H9 (cell line): Measurements from ENCODE around the gene BANP. TPM values are rescaled to one million over a fixed set of nuclear protein-coding genes. Genes with fewer than 3 reads are reported as not detected.
A peak's percentile ranks its signal among the peaks of the same experiment; 100 is the strongest.

Source experiments
- DNase-seq: peaks from one replicate; pipeline ENCODE4 v3.0.0-alpha.2; 2017
- H2AFZ ChIP-seq: one replicate; pipeline ENCODE4 v1.6.1; 2013; ENCODE audit warnings: mild to moderate bottlenecking, low read length, control low read depth, moderate library complexity
- H2AK5ac ChIP-seq: 2 replicates; pipeline ENCODE4 v1.6.1; 2013; ENCODE audit warnings: low read length, control low read depth, mixed read lengths; ENCODE audit not compliant: insufficient read length
- H2BK120ac ChIP-seq: one replicate; pipeline ENCODE4 v1.6.1; 2013; ENCODE audit warnings: low read depth, mild to moderate bottlenecking, low read length, control low read depth, inconsistent platforms; ENCODE audit not compliant: poor library complexity, severe bottlenecking
- H2BK12ac ChIP-seq: 2 replicates; pipeline ENCODE4 v1.6.1; 2013; ENCODE audit warnings: low read length, control low read depth, mixed read lengths, low read depth; ENCODE audit not compliant: insufficient read length
- H2BK15ac ChIP-seq: 2 replicates; pipeline ENCODE4 v1.6.1; 2013; ENCODE audit warnings: low read depth, low read length, control low read depth
- H2BK20ac ChIP-seq: one replicate; pipeline ENCODE4 v1.6.1; 2013; ENCODE audit warnings: low read depth, mild to moderate bottlenecking, low read length, control low read depth, inconsistent platforms; ENCODE audit not compliant: poor library complexity, severe bottlenecking
- H2BK5ac ChIP-seq: 2 replicates; pipeline ENCODE4 v1.6.1; 2013; ENCODE audit warnings: low read length, control low read depth, mixed read lengths; ENCODE audit not compliant: insufficient read length
- H3K14ac ChIP-seq: 2 replicates; pipeline ENCODE4 v1.6.1; 2013; ENCODE audit warnings: low read length, control low read depth; ENCODE audit not compliant: insufficient read depth
- H3K18ac ChIP-seq: 2 replicates; pipeline ENCODE4 v1.6.1; 2013; ENCODE audit warnings: low read depth, mild to moderate bottlenecking, mixed read lengths, low read length, control low read depth; ENCODE audit not compliant: insufficient read length
- H3K23ac ChIP-seq: 2 replicates; pipeline ENCODE4 v1.6.1; 2013; ENCODE audit warnings: low read length, control low read depth, mixed read lengths, low read depth; ENCODE audit not compliant: insufficient read length
- H3K23me2 ChIP-seq: 2 replicates; pipeline ENCODE4 v1.6.1; 2013; ENCODE audit warnings: low read depth, mild to moderate bottlenecking, mixed read lengths, low read length, control low read depth; ENCODE audit not compliant: insufficient read length, poor library complexity, severe bottlenecking
- H3K27ac ChIP-seq: 2 replicates; pipeline ENCODE4 v1.5.1; 2013; ENCODE audit warnings: low read length, control low read depth, mixed read lengths, low read depth; ENCODE audit not compliant: insufficient read length
- H3K27me3 ChIP-seq: 2 replicates; pipeline ENCODE4 v1.6.1; 2013; ENCODE audit warnings: low read length, control low read depth, inconsistent platforms; ENCODE audit not compliant: insufficient read depth
- H3K4ac ChIP-seq: 2 replicates; pipeline ENCODE4 v1.6.1; 2013; ENCODE audit warnings: low read depth, mild to moderate bottlenecking, control low read depth, inconsistent platforms, low read length, moderate library complexity
- H3K4me1 ChIP-seq: 2 replicates; pipeline ENCODE4 v1.6.1; 2013; ENCODE audit warnings: low read length, control low read depth, inconsistent platforms; ENCODE audit not compliant: insufficient read depth
- H3K4me2 ChIP-seq: 2 replicates; pipeline ENCODE4 v1.6.1; 2013; ENCODE audit warnings: low read length, control low read depth, mixed read lengths; ENCODE audit not compliant: insufficient read length, insufficient read depth
- H3K56ac ChIP-seq: 2 replicates; pipeline ENCODE4 v1.6.1; 2013; ENCODE audit warnings: low read depth, mild to moderate bottlenecking, mixed read lengths, low read length, control low read depth; ENCODE audit not compliant: insufficient read length
- H3K79me1 ChIP-seq: 2 replicates; pipeline ENCODE4 v1.6.1; 2013; ENCODE audit warnings: low read depth, mild to moderate bottlenecking, moderate library complexity, low read length, control low read depth, inconsistent platforms; ENCODE audit not compliant: insufficient read depth, poor library complexity, severe bottlenecking
- H3K79me2 ChIP-seq: 2 replicates; pipeline ENCODE4 v1.6.1; 2013; ENCODE audit warnings: low read length, control low read depth, inconsistent platforms; ENCODE audit not compliant: insufficient read depth
- H3K9ac ChIP-seq: 2 replicates; pipeline ENCODE4 v1.6.1; 2013; ENCODE audit warnings: low read length, control low read depth, mixed read lengths; ENCODE audit not compliant: insufficient read length; ENCODE audit errors: extremely low read depth
- H3K9me3 ChIP-seq: one replicate; pipeline ENCODE4 v1.6.1; 2013; ENCODE audit warnings: low read depth, low read length, inconsistent platforms; ENCODE audit not compliant: control insufficient read depth
- H3T11ph ChIP-seq: one replicate; pipeline ENCODE4 v1.6.1; 2013; ENCODE audit warnings: mild to moderate bottlenecking, low read length, control low read depth, inconsistent platforms
- H4K20me1 ChIP-seq: one replicate; pipeline ENCODE4 v1.6.1; 2013; ENCODE audit not compliant: control insufficient read depth, insufficient read length, insufficient read depth
- H4K5ac ChIP-seq: 2 replicates; pipeline ENCODE4 v1.6.1; 2013; ENCODE audit warnings: low read depth, mild to moderate bottlenecking, mixed read lengths, low read length, control low read depth; ENCODE audit not compliant: insufficient read length
- H4K8ac ChIP-seq: replicated peaks from 2 replicates; pipeline ENCODE4 v1.6.1; 2013; ENCODE audit warnings: low read length, control low read depth, mixed read lengths, low read depth; ENCODE audit not compliant: insufficient read length
- H4K91ac ChIP-seq: 2 replicates; pipeline ENCODE4 v1.6.1; 2013; ENCODE audit warnings: low read depth, mild to moderate bottlenecking, moderate library complexity, mixed read lengths, low read length, control low read depth; ENCODE audit not compliant: insufficient read length
- H3K27ac Mint-ChIP-seq, 3 experiments: 2 replicates in 2 of 3; 3 replicates in 1 of 3; pipeline ENCODE4 v1.8.0; 2020 to 2021; ENCODE audit warnings: mixed read lengths in 3 of 3, mild to moderate bottlenecking in 1 of 3, moderate library complexity in 1 of 3
- H3K27me3 Mint-ChIP-seq: 2 replicates; pipeline ENCODE4 v1.8.0; 2021; ENCODE audit warnings: low read depth, mild to moderate bottlenecking, moderate library complexity, mixed read lengths
- H3K36me3 Mint-ChIP-seq, 3 experiments: 2 replicates in 2 of 3; 3 replicates in 1 of 3; pipeline ENCODE4 v1.8.0; 2020 to 2021; ENCODE audit warnings: low read depth in 3 of 3, mixed read lengths in 3 of 3; ENCODE audit not compliant: insufficient read depth in 1 of 3
- H3K4me1 Mint-ChIP-seq, 2 experiments: 2 replicates each; pipeline ENCODE4 v1.8.0; 2020; ENCODE audit warnings: mixed read lengths in 2 of 2
- H3K4me3 Mint-ChIP-seq, 2 experiments: 2 replicates in 1 of 2; 3 replicates in 1 of 2; pipeline ENCODE4 v1.8.0; 2020 to 2021; ENCODE audit warnings: mild to moderate bottlenecking in 2 of 2, mixed read lengths in 2 of 2, moderate library complexity in 1 of 2
- H3K9me3 Mint-ChIP-seq, 2 experiments: 2 replicates in 1 of 2; 3 replicates in 1 of 2; pipeline ENCODE4 v1.8.0; 2020; ENCODE audit warnings: mild to moderate bottlenecking in 2 of 2, mixed read lengths in 2 of 2, moderate library complexity in 1 of 2
- WGBS: extraction: QIAGEN DNeasy Blood & Tissue Kit; methylation state at CpG from one replicate; pipeline ENCODE4 v1.1.7; 2013; ENCODE audit warnings: missing lambda C conversion rate, low lambda C conversion rate, mixed read lengths; ENCODE audit not compliant: insufficient read length; ENCODE audit errors: extremely low coverage; 5-methylcytosine and 5-hydroxymethylcytosine counted together
- total RNA-seq: library from RNA; stranded (reverse); gene quantifications from 2 replicates; pipeline ENCODE4 v1.2.1, GENCODE V29; 2021
- TF ChIP-seq, protein P1 (sequence below): fragments of 200-600 bp; sonication (generic); conservative IDR thresholded peaks from 3 replicates; pipeline ENCODE4 v1.8.0; 2021; ENCODE audit warnings: antibody characterized with exemption, mild to moderate bottlenecking

BANP gene
- total RNA-seq, 1 experiment from 2014 or later, result 24.9 TPM

DNA sequence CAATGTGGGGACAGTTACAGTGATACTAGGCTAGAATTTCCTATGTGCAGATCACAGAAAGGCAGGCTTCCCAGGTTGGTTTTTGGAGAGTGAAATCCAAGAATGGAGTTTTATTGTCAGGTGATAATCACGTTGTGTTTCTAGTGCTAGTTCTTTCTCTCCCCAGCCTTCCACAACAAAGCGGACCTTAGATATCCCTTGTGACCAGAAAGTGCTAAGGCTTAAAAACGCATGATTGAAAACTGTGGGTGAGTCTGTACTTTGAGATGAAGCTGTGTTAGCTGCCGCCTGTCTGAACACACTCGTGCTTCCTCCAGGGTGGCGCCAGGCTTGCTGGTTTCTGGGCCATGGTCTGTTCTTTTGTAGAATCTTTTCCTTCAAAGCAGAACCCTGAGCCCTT, 52.1 kb downstream of the BANP start:
- Mint-ChIP-seq H3K4me3 (no peak overlapping the region), H3K27me3 (no peaks in the 10 kb centered on the region), H3K36me3 (peaks cover 41 to 47% (median 43%) of the 10 kb centered on the region in 3 experiments), H3K4me1 (peaks cover 8 to 15% of the 10 kb centered on the region in 2 experiments; a peak in 3 of 4 replicates), H3K27ac (peak overlapping the region in 1 of 3 experiments; percentile 49; a peak in 1 of 7 replicates), H3K9me3 (peaks cover 10 to 13% of the 10 kb centered on the region in 2 experiments; a peak in 4 of 5 replicates)
- Histone ChIP-seq H3K27ac (no peak overlapping the region), H3T11ph (no peak overlapping the region), H4K91ac (no peak overlapping the region), H3K4ac (no peak overlapping the region), H3K27me3 (no peaks in the 10 kb centered on the region), H3K9me3 (peaks cover 6% of the 10 kb centered on the region), H3K9ac (no peak overlapping the region), H2BK20ac (no peak overlapping the region), H3K14ac (no peak overlapping the region; the same call in 1 of the 2 replicates), H2AFZ (no peak overlapping the region), H3K79me1 (no peaks in the 10 kb centered on the region), H3K4me2 (no peak overlapping the region), H3K56ac (no peak overlapping the region), H2BK5ac (no peak overlapping the region), H4K20me1 (no peaks in the 10 kb centered on the region), H2BK120ac (no peak overlapping the region), H3K79me2 (peaks cover 6% of the 10 kb centered on the region; the same call in 1 of the 2 replicates), H3K18ac (no peak overlapping the region), H3K23ac (no peak overlapping the region), H4K8ac (no peak overlapping the region), H3K23me2 (no peaks in the 10 kb centered on the region), H4K5ac (no peak overlapping the region), H3K4me1 (0 out of 2 replicates have a peak, but pooled peaks cover 2% of the 10 kb centered on the region), H2BK12ac (no peak overlapping the region), H2BK15ac (no peak overlapping the region), H2AK5ac (no peak overlapping the region)
- DNase-seq, result no peak
- no CpG with 5 or more reads among the region's 6 CpGs for WGBS
- TF ChIP-seq, protein P1, sequence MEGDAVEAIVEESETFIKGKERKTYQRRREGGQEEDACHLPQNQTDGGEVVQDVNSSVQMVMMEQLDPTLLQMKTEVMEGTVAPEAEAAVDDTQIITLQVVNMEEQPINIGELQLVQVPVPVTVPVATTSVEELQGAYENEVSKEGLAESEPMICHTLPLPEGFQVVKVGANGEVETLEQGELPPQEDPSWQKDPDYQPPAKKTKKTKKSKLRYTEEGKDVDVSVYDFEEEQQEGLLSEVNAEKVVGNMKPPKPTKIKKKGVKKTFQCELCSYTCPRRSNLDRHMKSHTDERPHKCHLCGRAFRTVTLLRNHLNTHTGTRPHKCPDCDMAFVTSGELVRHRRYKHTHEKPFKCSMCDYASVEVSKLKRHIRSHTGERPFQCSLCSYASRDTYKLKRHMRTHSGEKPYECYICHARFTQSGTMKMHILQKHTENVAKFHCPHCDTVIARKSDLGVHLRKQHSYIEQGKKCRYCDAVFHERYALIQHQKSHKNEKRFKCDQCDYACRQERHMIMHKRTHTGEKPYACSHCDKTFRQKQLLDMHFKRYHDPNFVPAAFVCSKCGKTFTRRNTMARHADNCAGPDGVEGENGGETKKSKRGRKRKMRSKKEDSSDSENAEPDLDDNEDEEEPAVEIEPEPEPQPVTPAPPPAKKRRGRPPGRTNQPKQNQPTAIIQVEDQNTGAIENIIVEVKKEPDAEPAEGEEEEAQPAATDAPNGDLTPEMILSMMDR, result no peak
